ENCODE data around the gene DIS3. TPM values are rescaled to one million over a fixed set of nuclear protein-coding genes. Genes with fewer than 3 reads are reported as not detected.

The DIS3 gene
- total RNA-seq, 1 experiment from 2014 or later = 29.0 TPM

- no peaks in the 10 kb centered on the region for H3K4me1 ChIP-seq (ENCODE audit: insufficient read depth, low read length)
- ATAC-seq (no peak), DNase-seq (no peak)
- ChIA-PET POLR2A (ENCODE audit: unreplicated experiment) (no interaction called here), CTCF (no interaction called here)
- H3F3A ChIP-seq (ENCODE audit: low read length, unreplicated experiment) = no peaks in the 10 kb centered on the region
- peaks cover 16% of the 10 kb centered on the region for H3K36me3 ChIP-seq (ENCODE audit: low read depth, low read length)
- no peaks in the 10 kb centered on the region for H3K9me3 ChIP-seq (ENCODE audit: low read length)
- H3K79me2 ChIP-seq (ENCODE audit: low read length) = no peaks in the 10 kb centered on the region
- no TSS peak for BruUV-seq (replicated peaks)
- H3K27ac ChIP-seq (ENCODE audit: low read length) = no peak overlapping the region
- H3K4me2 ChIP-seq (ENCODE audit: low read length) = no peak overlapping the region
- no peaks in the 10 kb centered on the region for H4K20me1 ChIP-seq (ENCODE audit: low read length)
- no peak overlapping the region for H3K9ac ChIP-seq (ENCODE audit: low read length)
- H3K4me3 ChIP-seq (ENCODE audit: low read length) = no peak overlapping the region
- intact Hi-C loops (cut with micrococcal nuclease) = no loop called here
- no peaks in the 10 kb centered on the region for H3K9me2 ChIP-seq (replicated peaks; ENCODE audit: low read length)
- no peak overlapping the region for H2AFZ ChIP-seq (ENCODE audit: low read length)
- TF ChIP-seq EZH2phosphoT487 (IDR thresholded peaks at IDR 0.05; ENCODE audit: borderline replicate concordance, low read length) (no peak), CTCF (conservative IDR thresholded peaks at IDR 0.05; ENCODE audit: low read depth, low read length) (no peak), EZH2 (IDR thresholded peaks at IDR 0.05; ENCODE audit: low read length, unreplicated experiment) (no peak)
- H3K27me3 ChIP-seq (ENCODE audit: low read length) = no peaks in the 10 kb centered on the region
Measured at GRCh38 chr13:72745260-72745659, 36.4 kb downstream of the DIS3 start.

GRCh38 chr13:72740015-72740414 is 41.7 kb downstream of the DIS3 start:
- Histone ChIP-seq H3K4me2 (ENCODE audit: low read length) (no peak overlapping the region), H3F3A (ENCODE audit: low read length, unreplicated experiment) (no peaks in the 10 kb centered on the region), H3K27me3 (ENCODE audit: low read length) (no peaks in the 10 kb centered on the region), H3K4me3 (ENCODE audit: low read length) (no peak overlapping the region), H3K9me2 (replicated peaks; ENCODE audit: low read length) (no peaks in the 10 kb centered on the region), H3K27ac (ENCODE audit: low read length) (no peak overlapping the region), H3K79me2 (ENCODE audit: low read length) (peaks cover 3% of the 10 kb centered on the region; the same call in 1 of the 2 replicates), H4K20me1 (ENCODE audit: low read length) (no peaks in the 10 kb centered on the region), H3K36me3 (ENCODE audit: low read depth, low read length) (peaks cover 11% of the 10 kb centered on the region), H3K9ac (ENCODE audit: low read length) (no peak overlapping the region), H3K4me1 (ENCODE audit: insufficient read depth, low read length) (no peaks in the 10 kb centered on the region), H2AFZ (ENCODE audit: low read length) (no peak overlapping the region), H3K9me3 (ENCODE audit: low read length) (no peaks in the 10 kb centered on the region)
- intact Hi-C loops (cut with micrococcal nuclease) = no loop called here
- TF ChIP-seq EZH2phosphoT487 (IDR thresholded peaks at IDR 0.05; ENCODE audit: borderline replicate concordance, low read length) (no peak), CTCF (conservative IDR thresholded peaks at IDR 0.05; ENCODE audit: low read depth, low read length) (no peak), EZH2 (IDR thresholded peaks at IDR 0.05; ENCODE audit: low read length, unreplicated experiment) (no peak)
- DNase-seq (no peak), ATAC-seq (no peak)
- no TSS peak for BruUV-seq (replicated peaks)
- POLR2A ChIA-PET (ENCODE audit: unreplicated experiment) = no interaction called here
- CTCF ChIA-PET = no interaction called here

- BruUV-seq (replicated peaks) = no TSS peak
- POLR2A ChIA-PET (ENCODE audit: unreplicated experiment) = no interaction called here
- no peak overlapping the region for H3K9ac ChIP-seq (ENCODE audit: low read length)
- DNase-seq = no peak
- intact Hi-C loops (cut with micrococcal nuclease) = no loop called here
- ATAC-seq = no peak
- no peaks in the 10 kb centered on the region for H3F3A ChIP-seq (ENCODE audit: low read length, unreplicated experiment)
- H3K4me2 ChIP-seq (ENCODE audit: low read length) = no peak overlapping the region
- CTCF ChIA-PET = no interaction called here
- peaks cover 10% of the 10 kb centered on the region; the same call in 1 of the 2 replicates for H3K79me2 ChIP-seq (ENCODE audit: low read length)
- no peak overlapping the region for H3K27ac ChIP-seq (ENCODE audit: low read length)
- no peaks in the 10 kb centered on the region for H3K27me3 ChIP-seq (ENCODE audit: low read length)
- no peak overlapping the region for H2AFZ ChIP-seq (ENCODE audit: low read length)
- H3K36me3 ChIP-seq (ENCODE audit: low read depth, low read length) = peaks cover 15% of the 10 kb centered on the region
- H3K9me2 ChIP-seq (replicated peaks; ENCODE audit: low read length) = no peaks in the 10 kb centered on the region
- H3K4me3 ChIP-seq (ENCODE audit: low read length) = no peak overlapping the region
- H4K20me1 ChIP-seq (ENCODE audit: low read length) = no peaks in the 10 kb centered on the region
- no peaks in the 10 kb centered on the region for H3K4me1 ChIP-seq (ENCODE audit: insufficient read depth, low read length)
- H3K9me3 ChIP-seq (ENCODE audit: low read length) = no peaks in the 10 kb centered on the region
- TF ChIP-seq EZH2 (IDR thresholded peaks at IDR 0.05; ENCODE audit: low read length, unreplicated experiment) = no peak
- TF ChIP-seq CTCF (conservative IDR thresholded peaks at IDR 0.05; ENCODE audit: low read depth, low read length) = no peak
- no peak for TF ChIP-seq EZH2phosphoT487 (IDR thresholded peaks at IDR 0.05; ENCODE audit: borderline replicate concordance, low read length)
Measured at GRCh38 chr13:72737033-72737432, 44.7 kb downstream of the DIS3 start.
